GM21723 (cell line): ENCODE measurements around the gene DAPK2.
"Not testable (repeated sequence)": the region's sequence is repeated elsewhere in the genome, so short reads cannot be mapped to it uniquely, and the experiment has no call there.

Experiments used
- ATAC-seq: cut with Tn5 transposase; IDR thresholded peaks from one replicate; pipeline ENCODE4 v1.9.1; 2021; ENCODE audit warnings: mild to moderate bottlenecking, moderate library complexity; ENCODE audit not compliant: unreplicated experiment

Gene DAPK2

DNA sequence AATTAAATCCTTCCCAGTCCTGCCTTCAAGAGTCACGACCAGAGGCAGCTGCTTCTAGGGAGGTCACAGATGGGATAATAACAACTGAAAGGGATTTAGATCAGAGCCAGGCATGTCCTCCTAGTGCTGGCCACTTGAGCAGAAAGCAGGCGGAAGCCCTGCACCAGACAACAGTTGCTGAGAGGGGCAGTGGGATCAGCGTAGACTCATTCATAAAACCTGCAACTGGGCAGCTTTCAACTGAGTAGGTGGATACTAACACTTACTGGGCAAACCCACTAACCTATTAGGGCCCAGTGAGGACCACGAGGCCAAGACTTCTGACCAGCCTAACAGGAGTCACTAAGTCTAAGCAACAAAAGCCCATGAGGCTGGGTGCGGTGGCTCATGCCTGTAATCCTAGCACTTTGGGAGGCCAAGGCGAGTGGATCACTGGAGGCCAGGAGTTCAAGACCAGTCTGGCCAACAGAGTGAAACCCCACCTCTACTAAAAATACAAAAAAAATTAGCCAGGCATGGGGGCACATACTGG, 67.0 kb downstream of the DAPK2 start:
- ATAC-seq, result no peak

DNA sequence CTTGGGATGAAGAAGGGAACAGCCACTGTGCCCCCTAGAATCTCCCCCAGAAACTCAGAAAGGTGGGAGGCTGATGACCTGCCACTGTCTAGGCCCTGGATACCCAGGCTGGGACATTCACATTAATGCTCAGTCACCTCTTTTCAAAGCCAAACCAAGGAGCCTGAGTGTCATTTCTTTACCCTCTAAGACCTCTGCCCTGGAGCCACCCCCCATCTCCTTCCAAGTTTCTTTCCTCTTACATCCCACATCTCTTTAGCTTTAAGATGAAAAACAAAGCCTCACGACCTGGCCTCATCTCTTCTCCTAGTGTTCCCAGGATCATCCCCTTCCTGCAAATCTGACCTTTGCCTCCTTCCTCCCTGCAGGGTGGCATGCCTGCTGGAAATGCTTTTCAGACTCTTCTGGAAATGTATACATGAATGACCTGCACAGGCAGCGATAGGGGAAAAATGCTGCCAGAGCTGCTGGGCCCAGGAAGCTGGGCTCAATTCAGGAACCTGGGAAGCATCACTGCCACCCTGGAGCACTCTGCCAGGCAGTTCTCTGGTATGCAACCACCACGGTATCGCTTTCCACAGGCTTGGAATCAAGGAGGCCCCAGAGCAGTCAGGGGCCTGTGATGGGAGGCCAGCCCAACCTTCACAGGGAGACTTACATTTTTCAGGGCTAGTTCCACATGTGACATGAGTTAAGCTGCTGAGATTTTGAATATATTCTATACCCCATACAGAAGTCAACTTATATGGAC, 67.6 kb downstream of the DAPK2 start:
- no peak for ATAC-seq

DNA sequence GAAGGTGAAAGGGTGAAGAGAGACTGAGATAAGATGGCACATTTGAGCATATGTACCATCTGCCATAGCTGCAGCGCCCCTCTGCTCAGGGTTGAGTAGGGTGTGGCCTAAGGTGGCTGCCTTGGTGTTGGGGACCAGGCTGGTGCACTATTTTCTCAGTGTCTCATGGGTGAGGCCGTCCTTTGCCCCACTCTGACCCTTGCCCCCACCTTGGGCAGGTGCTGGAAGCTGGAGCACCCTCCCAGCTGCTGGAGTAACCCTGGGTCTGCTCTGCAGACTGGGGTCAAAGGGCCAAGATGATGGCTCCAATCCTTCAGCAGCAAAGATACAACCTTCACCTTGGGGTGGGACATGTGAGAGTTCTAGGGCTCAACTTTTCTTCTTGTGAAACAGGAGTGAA, 69.2 kb downstream of the DAPK2 start:
- ATAC-seq, result no peak

DNA sequence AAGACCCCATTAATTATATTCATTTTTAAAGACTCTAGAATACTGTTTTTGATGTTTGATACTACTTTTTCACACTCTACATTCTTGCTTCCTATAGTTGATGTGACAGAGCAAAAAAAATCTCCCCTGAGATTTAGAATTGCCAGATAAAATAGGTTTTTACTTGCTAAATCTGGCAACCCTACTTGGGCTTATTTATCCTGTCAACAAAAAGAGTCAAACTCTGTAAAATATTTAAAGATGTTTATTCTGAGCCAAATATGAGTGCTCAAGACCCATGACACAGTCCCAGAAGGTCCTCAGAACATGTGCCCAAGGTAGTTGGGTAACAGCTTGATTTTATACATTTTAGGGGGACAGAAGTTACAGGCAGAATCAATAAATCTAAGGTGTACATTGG, 72.3 kb downstream of the DAPK2 start:
- no peak for ATAC-seq

DNA sequence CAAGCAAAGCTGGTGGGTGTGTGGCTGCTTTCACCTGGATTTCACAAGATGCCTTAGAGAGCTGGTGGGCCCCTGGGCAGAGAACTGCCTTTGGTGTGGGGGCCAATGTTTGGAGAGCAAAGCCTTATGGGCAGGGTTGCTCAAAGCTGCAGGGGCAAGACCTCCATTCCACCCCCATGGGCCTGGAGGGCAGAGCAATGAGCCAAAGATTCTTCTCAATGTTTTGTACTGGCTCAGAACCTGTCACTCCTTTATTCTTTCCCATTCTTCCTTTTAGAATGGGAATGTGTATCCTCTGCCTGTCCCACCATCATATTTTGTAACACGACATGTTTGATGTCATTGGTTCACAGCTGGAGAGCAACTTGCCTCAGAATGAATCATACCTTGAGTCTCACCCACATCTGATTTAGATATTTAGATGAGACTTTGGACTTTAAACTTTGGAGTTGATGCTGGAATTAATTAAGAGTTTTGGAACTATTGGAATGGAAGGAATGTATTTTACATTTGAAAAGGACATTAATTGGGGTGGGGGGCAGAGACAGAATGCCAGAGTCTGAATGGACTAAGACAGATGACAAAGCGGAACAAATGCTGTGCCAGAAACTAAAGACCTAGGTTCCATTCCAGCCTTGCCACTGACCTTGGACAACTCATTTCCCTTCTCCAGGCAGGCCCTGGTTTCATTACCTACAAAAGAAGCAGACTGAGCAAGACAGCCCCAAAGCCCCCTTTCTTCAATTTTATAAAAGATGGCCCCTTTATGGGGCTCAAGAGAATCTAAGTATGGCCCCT, 72.9 kb downstream of the DAPK2 start:
- no peak for ATAC-seq

DNA sequence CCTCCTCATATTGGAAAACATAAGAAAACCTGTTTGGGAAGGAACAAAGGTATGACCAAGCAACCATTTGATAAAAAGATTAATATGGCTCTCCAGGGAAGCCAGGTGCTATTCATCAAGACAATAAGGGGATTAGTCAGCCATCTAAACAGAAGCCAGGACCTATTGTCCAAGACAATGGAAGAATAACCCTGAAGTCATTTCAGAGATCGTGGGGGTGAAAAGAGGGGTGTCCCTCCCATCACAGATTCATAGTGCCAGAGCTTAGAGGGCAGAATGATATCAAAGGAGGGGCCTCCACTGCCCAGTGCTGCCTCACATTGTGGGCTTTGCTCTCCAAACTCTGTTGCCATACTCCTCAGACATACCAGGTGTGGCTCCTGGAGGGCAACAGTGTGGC, 73.5 kb downstream of the DAPK2 start:
- ATAC-seq, result no peak

DNA sequence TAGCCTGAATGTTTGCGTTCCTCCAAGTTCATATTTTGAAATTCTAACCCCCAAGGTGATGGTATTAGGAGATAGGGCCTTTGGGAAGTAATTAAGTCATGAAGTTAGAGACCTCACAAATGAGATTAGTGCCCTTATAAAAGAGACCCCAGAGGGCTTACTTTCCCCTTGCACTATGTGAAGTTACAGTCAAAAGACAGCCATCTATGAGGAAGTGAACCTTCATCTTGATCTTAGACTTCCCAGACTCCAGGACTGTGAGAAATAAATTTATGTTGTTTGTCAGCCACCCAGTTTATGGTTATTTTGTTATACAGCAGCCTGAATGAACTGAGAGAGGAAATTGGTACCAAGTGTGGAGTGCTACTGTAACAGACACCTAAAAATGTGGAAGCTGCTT, 74.4 kb downstream of the DAPK2 start:
- no peak for ATAC-seq

DNA sequence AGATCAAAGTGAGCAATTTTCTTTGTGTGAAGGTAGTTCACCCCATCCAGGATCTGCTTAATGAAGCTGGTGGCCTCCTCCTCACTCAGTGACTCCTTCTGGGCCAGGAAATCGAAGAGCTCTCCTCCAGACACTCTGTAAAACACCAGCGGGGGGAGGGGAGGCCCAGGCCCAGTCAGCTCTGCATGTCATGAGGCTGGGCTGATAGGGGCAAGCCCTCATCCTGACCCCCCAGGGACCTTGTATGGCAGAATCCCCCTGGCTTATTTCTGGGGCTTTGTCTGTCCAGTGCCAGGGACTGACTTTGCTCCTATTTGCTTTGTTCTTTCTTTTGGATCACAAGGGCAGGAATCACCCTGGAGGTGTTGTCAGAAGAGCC, 74.9 kb downstream of the DAPK2 start:
- peak; percentile 21 for ATAC-seq

DNA sequence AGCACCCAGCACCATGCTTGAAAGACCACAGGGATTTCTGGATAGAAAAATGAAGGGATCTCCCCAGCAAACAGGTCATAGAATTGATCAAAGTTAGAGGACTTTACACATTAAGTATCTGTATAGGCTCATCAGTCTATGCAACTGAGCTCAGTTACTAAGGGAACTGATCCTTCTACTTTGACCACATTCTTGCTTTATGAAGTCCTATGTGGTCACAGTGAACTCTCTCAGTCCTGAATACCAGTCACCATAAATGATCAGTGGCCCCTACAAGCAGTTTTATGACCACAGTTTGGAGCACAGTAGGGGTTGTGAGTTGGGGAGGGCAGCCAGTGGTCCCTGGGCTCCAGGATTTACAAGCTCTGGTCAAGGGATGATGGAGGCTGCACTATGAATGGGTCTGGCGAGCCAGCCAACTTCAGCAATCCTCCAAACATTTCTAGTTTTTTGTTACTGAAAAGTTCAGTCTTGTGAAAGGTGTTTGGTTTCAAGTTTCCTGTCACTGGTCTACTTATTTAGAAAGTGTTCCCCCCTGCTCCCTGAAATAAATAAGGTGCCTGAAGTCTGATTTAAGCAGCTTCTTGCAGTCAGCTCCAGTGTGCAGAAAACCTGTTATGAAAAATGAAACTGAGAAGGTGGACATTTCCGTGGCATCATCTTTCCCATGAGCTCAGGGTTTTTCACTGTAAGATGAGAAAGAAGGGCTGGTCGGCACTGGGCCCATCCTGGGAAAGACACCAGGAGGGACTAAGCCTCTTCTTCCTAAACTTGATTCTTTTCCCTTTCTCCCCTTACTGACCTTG, 75.5 kb downstream of the DAPK2 start:
- ATAC-seq, result peak; percentile 92

DNA sequence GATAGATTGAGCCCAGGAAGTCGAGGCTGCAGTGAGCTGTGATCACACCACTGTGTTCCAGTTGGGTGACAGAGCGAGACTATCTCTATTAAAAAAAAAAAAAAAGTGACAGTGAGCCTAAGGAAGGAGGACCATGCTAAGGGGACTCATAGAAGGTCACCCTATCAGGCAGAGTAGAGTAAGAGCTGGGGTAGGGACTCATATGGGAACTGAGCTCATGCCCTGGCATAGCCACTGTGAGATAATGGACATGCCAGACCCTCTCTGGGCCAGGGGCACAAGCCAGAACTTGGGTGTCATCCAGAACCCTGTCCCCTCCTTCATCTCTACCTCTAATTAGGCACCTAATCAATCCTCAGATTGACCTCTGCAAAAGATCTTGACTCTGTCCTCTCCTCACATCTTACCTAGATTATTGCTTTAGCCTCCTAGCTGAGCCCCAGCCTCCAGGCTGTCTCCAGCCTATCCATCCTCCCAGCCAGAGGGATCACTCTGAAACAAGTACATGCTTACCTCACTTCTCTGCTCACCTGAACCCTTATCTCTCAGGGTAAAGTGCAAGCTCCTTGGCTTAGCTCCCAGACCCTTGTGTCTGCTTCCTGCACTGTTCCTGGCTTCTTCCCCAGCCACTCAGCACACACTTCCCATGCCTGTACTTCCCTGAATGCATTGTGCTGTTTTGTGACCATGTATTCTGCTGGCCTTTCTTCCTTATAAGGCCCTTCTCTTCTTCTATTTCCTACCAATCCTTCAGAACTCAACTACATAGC, 76.4 kb downstream of the DAPK2 start:
- no peak for ATAC-seq

DNA sequence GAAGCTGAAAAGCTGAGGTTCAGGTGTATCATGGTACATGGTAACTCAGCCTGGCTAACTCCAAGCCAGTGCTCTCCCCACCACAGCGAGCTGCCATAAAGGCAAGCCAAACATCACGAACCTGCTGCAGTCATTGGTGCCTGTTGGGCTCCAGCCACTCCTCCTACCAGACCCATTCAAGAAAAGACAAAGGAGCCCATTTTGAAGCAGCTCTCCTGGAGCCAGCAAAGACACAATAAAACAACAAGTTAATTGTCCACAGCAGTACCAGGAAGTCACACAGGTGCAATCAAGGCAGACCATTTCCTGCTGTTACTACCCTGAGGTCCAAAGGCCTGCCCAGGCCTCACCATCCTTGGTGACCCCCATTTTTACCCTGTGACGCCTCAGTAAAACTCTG, 77.6 kb downstream of the DAPK2 start:
- no peak for ATAC-seq

DNA sequence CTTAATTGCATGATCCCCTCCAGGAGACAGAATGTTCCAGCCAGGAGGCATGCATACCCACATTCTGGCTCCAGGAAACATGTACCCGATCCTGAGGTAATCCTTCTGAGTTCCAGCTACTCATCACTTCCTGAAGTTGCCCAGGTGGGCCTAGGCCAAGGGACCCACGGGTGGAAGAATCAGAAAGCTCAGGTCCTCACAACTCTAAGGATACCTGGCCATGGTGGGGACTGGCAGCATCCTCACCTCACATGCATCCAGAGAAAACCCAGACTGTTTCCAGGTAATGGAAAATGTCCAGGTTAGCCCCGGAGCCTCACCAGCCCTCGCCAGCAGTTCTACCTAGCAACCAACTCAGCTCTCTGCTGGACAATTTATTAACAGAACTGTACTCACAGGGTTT, 78.2 kb downstream of the DAPK2 start:
- ATAC-seq, result no peak

DNA sequence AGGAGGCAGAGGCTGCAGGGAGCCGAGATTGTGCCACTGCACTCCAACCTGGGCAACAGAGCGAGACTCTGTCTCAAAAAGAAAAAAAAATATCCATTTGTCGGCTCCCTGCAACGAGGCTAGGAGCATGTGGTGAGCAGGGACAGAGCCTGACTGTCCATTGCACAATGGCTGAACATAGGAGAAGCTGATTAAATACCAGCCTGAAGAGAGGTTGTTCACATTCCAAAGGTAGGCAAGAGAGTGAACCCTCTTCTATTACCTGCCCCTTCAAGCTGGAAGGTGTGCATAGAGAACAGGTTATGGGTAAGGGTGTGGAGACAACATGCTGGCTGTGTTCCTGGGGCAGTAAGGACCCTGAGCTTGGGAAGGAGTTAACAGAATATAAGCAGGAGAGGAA, 78.7 kb downstream of the DAPK2 start:
- no peak for ATAC-seq

DNA sequence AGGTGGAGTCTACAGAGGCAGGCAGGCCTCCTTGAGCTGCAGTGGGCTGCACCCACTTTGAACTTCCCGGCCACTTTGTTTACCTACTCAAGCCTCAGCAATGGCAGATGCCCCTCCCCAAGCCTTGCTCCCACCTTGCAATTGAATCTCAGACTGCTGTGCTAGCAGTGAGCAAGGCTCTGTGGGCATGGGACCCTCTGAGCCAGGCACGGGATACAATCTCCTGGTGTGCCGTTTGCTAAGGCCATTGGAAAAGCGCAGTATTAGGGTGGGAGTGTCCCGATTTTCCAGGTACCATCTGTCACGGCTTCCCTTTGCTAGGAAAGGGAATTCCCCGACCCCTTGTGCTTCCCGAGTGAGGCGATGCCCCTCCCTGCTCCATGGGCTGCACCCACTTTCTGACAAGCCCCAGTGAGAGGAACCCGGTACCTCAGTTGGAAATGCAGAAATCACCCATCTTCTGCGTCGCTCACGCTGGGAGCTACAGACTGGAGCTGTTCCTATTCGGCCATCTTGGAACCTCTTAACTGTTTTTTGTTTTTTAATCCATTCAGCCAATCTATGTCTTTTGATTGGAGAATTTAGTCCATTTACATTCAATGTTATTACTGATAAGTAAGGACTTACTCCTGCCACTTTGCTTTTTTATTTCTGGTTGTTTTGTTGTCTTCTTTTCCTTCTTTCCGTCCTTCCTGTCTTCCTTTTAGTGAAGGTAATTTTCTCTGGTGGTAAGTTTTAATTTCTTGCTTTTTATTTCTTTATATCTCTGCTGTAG, 83.2 kb downstream of the DAPK2 start:
- ATAC-seq, result not testable (repeated sequence)

DNA sequence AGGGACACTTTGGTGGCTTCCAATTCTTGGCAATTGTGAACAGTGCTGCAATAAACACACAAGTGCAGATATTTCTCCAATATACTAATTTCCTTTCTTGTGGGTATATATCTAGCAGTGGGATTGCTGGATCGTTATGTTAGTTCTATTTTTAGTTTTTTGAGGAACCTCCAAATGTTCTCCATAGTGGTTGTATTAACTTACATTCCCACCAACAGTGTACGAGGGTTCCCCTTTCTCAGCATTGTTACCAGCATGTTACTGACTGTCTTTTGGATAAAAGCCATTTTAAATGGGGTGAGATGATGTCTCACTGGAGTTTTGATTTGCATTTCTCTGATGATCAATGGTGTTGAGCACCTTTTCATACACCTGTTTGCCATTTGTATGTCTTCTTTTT, 92.8 kb downstream of the DAPK2 start:
- ATAC-seq, result no peak

DNA sequence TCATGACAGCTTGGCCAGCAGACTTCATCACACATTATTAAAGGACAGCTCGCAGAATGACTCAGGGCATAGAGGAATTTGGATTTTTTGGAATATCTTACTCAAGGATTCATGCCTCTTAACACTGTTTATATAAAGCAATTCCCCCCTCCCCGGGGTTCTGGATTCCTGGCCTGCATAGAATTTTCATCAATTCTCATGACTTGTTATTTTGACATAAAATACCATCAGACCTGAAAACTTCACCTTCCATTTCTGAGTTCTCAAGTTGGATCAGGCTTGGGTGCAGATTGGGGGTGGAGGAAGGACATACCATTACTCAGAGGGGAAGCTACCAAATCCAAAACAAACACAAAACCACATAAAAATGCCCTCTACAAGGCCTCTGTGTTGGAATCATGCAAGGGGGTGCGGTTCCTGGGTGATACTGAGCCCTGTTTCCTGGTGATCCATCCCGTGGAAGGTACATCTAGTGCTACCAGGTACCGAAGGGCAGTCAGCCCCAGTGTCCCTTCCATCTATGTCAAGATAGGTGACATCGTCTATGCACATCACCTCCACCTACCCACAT, 95.3 kb downstream of the DAPK2 start:
- ATAC-seq, result no peak

DNA sequence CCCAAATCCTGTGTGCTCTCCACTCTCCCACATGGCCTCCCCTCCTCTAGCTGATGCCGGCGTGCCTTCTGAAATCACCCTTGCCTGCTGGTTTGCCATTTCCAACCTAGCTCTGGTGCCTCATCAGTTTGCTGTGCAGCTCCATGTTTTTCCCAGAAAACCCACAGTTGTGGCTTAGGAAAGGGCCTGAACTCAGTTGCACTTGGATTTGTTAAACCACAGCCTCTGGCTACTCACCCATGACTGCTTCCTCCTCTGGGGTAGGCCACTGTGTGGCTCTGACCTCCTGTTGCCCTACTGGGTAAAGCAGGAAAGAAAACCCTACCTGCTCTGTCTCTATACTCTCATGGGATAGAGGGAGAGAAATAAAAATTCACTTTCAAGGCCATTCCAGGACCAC, 97.3 kb downstream of the DAPK2 start:
- no peak for ATAC-seq

DNA sequence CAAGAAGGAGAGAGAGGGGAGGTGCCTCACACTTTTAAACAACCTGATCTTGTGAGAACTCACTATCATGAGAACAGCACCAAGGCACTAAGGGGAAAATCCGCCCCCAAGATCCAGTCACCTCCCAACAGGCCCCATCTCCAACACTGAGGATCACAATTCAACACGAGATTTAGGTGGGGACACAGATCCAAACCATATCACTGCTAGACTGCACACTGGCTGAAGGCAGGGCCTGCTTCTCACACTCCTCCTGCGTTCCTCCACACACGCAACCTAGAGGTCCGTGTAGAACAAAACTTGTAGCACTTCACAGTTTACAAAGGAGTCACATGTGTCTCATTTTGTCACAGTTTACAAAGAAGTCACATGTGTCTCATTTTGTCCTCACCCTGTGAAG, 97.8 kb downstream of the DAPK2 start:
- ATAC-seq, result no peak

DNA sequence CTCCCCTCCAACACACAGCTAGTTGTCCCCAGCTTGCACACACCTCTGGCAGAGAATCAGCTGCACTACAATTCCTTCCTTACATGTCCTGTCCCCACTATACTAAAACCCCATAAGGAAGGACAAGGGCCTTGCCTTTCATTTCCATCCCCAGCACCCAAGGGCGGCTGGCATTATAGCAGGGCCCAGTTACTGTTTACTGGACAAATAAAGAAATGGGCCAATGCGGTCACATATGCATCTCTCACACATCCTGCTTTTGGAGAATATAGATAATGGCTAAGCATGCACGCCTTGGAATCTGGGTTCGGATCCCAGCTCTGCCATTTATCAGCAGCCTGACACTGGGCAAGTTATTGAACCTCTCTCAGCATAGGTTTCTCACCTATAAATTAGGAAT, 99.1 kb downstream of the DAPK2 start:
- ATAC-seq, result no peak
